Measurements from ENCODE around the gene MPZL1.

GRCh38 chr1:167798952-167799351 lies 77.2 kb downstream of the MPZL1 start:
- TF ChIP-seq CTCF (IDR thresholded peaks at IDR 0.05) (no peak), POLR2A (IDR thresholded peaks at IDR 0.05) (no peak)

Measured in testis (tissue), 2 donors.